ENCODE results near the gene SRP72.

The SRP72 gene

GRCh38 chr4:56475917-56476316, 8.5 kb downstream of the SRP72 start:
- no peak overlapping the region for H3K4me3 ChIP-seq (replicated peaks in 1 of 2; ENCODE audit: low read depth in 2 of 2, low read length in 2 of 2)
- no peak for DNase-seq (ENCODE audit: low read depth in 2 of 2)
- no peak for TF ChIP-seq CTCF (IDR thresholded peaks at IDR 0.05; ENCODE audit: low read depth, low read length)

GRCh38 chr4:56477192-56477702, 9.8 kb downstream of the SRP72 start:
- no peak overlapping the region for H3K4me3 ChIP-seq (replicated peaks in 1 of 2; ENCODE audit: low read depth in 2 of 2, low read length in 2 of 2)
- no peak for DNase-seq (ENCODE audit: low read depth in 2 of 2)
- no peak for TF ChIP-seq CTCF (IDR thresholded peaks at IDR 0.05; ENCODE audit: low read depth, low read length)

- no peak for TF ChIP-seq CTCF (IDR thresholded peaks at IDR 0.05; ENCODE audit: low read depth, low read length)
- H3K4me3 ChIP-seq (replicated peaks in 1 of 2; ENCODE audit: low read depth in 2 of 2, low read length in 2 of 2): no peak overlapping the region
- no peak for DNase-seq (ENCODE audit: low read depth in 2 of 2)
These were observed 13.3 kb downstream of the SRP72 start for GRCh38 chr4:56480691-56481090.

- DNase-seq (ENCODE audit: low read depth in 2 of 2): no peak
- H3K4me3 ChIP-seq (replicated peaks in 1 of 2; ENCODE audit: low read depth in 2 of 2, low read length in 2 of 2): no peak overlapping the region
- TF ChIP-seq CTCF (IDR thresholded peaks at IDR 0.05; ENCODE audit: low read depth, low read length): no peak
These were observed 28.8 kb downstream of the SRP72 start for GRCh38 chr4:56496241-56496640.

DNA sequence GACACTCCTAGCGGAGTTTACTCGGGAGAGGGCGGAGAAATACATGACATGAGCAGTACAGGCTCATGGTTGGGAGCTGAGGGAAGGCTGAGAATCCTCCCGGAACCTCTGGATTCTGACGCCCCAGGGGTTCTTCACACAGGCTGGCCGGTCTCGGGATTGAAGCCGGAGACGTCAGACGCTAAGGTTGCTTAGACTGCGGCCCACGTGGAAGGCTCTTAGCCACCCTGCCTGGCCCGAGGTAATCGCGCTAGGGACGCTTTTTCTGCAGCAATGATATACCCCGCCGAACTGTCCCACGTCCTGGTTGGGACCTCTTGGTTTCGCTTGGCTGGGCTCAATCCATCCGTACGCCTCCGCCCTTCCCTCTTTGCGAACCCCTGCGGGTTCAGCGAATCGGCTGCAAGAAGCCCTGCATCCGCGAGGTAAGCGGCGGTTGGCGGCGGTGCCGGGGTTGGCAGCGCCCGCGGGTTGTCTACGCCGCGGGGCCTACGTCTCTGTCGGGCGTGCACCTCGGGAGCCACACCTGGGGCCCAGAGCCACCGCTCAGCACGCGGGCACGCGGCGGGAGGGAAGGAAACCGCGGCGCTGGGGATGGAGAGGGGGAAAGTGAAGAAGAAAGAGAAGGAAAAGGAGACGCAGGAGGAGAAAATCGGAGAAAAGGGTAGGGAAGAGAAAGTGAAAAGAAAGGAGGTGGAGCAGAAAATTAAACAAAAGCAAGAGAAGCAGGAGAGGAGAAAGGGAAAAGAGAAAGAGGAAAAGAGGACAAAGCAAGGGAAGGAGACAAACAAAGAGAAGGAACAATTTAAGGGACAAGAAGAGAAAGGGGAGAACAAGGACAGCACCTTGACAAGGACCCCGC, 38.1 kb downstream of the SRP72 start, which contains the start of gene ARL9:
Gene ARL9, plus strand, starts transcription at position 523 of the 862 bp plus-strand sequence. Its CDS starts 72 bp downstream, at position 595.
- TF ChIP-seq CTCF (IDR thresholded peaks at IDR 0.05; ENCODE audit: low read depth, low read length): no peak
- peak; percentile 52 to 68 for DNase-seq (ENCODE audit: low read depth in 2 of 2)
- peak within 1 kb of the TSS; percentile 58 to 62 for H3K4me3 ChIP-seq (replicated peaks in 1 of 2; ENCODE audit: low read depth in 2 of 2, low read length in 2 of 2)

DNA sequence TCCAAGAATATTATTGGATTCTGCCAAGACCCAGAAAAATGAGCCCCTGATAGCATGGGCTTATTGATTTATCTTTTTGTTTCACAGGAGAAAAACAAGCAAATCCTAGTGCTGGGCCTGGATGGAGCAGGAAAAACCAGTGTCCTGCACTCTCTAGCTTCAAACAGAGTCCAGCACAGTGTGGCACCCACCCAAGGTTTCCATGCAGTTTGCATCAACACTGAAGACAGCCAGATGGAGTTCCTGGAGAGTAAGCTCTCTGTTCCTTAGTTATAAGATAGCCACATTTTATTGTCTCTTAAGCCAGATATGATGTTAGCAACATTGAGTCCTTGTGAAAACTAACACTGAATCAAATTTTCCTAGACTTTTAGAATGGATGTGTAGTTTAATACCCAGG, 43.7 kb downstream of the SRP72 start:
- no peak overlapping the region for H3K4me3 ChIP-seq (replicated peaks in 1 of 2; ENCODE audit: low read depth in 2 of 2, low read length in 2 of 2)
- TF ChIP-seq CTCF (IDR thresholded peaks at IDR 0.05; ENCODE audit: low read depth, low read length): no peak
- peak in 1 of 2 donors; percentile 21 for DNase-seq (ENCODE audit: low read depth in 2 of 2)
